HepG2 (cell line): ENCODE measurements around the gene CALML4. TPM values are rescaled to one million over a fixed set of nuclear protein-coding genes. Genes with fewer than 3 reads are reported as not detected.
A peak's percentile ranks its signal among the peaks of the same experiment; 100 is the strongest.

ENCODE experiments used
- ARID2 ChIP-seq: sonication (generic); formaldehyde crosslinking; IDR thresholded peaks from 2 replicates; pipeline ENCODE4 v1.8.1; 2022; ENCODE audit warnings: mild to moderate bottlenecking, missing genetic modification reagents, borderline replicate concordance
- ARNTL ChIP-seq: sonication (generic); formaldehyde crosslinking; IDR thresholded peaks from 2 replicates; pipeline ENCODE4 v1.4.0; 2020; ENCODE audit warnings: mild to moderate bottlenecking, missing genetic modification reagents
- DMAP1 ChIP-seq: IDR thresholded peaks from 2 replicates; pipeline ENCODE4 v1.6.1; 2016
- FOSL2 ChIP-seq: sonication (generic); formaldehyde crosslinking; IDR thresholded peaks from 2 replicates; pipeline ENCODE4 v1.4.0; 2020; ENCODE audit warnings: missing genetic modification reagents
- FOXO1 ChIP-seq: sonication (generic); formaldehyde crosslinking; IDR thresholded peaks from 2 replicates; pipeline ENCODE4 v1.4.0; 2020; ENCODE audit warnings: missing genetic modification reagents
- HNF4G ChIP-seq, 2 experiments: sonication (generic) in 1 of 2; formaldehyde crosslinking in 1 of 2; IDR thresholded peaks; 2 replicates each; pipeline versions ENCODE4 v1.4.0 to v1.6.1; 2011 to 2020; ENCODE audit warnings: borderline replicate concordance in 2 of 2, low read depth in 2 of 2, mild to moderate bottlenecking in 2 of 2, low read length in 1 of 2, missing genetic modification reagents in 1 of 2, moderate library complexity in 1 of 2
- MTERF4 ChIP-seq: sonication (generic); formaldehyde crosslinking; IDR thresholded peaks from 2 replicates; pipeline ENCODE4 v1.8.0; 2023; ENCODE audit warnings: mild to moderate bottlenecking, missing genetic modification reagents
- SIN3A ChIP-seq: IDR thresholded peaks from 2 replicates; pipeline ENCODE4 v1.6.1; 2011; ENCODE audit warnings: low read depth, mild to moderate bottlenecking, control low read depth, low read length, borderline replicate concordance
- SMYD3 ChIP-seq: sonication (generic); formaldehyde crosslinking; IDR thresholded peaks from 2 replicates; pipeline ENCODE4 v1.8.1; 2023; ENCODE audit warnings: mild to moderate bottlenecking, missing genetic modification reagents
- TAF15 ChIP-seq: fragments of 200-400 bp; formaldehyde crosslinking; IDR thresholded peaks from one replicate; pipeline ENCODE4 v1.6.1; 2018; ENCODE audit warnings: mild to moderate bottlenecking, low read depth, low read length; ENCODE audit not compliant: poor library complexity, severe bottlenecking
- TFDP1 ChIP-seq: IDR thresholded peaks from 2 replicates; pipeline ENCODE4 v1.6.1; 2016; ENCODE audit warnings: missing compliant biosample characterization, missing genetic modification reagents, borderline replicate concordance
- TGIF2 ChIP-seq: IDR thresholded peaks from 2 replicates; pipeline ENCODE4 v1.6.1; 2016; ENCODE audit warnings: control low read depth, missing compliant biosample characterization
- ZBTB7B ChIP-seq: sonication (generic); formaldehyde crosslinking; IDR thresholded peaks from 2 replicates; pipeline ENCODE4 v1.4.0; 2020; ENCODE audit warnings: missing genetic modification reagents
- ZFYVE20 ChIP-seq: sonication (generic); formaldehyde crosslinking; IDR thresholded peaks from 2 replicates; pipeline ENCODE4 v1.8.0; 2023; ENCODE audit warnings: low read depth, mild to moderate bottlenecking, moderate library complexity, missing genetic modification reagents, borderline replicate concordance
- ZNF138 ChIP-seq: sonication (generic); formaldehyde crosslinking; IDR thresholded peaks from 2 replicates; pipeline ENCODE4 v1.5.0; 2020; ENCODE audit warnings: mild to moderate bottlenecking, low read depth, missing genetic modification reagents
- ZNF260 ChIP-seq: sonication (generic); formaldehyde crosslinking; IDR thresholded peaks from 2 replicates; pipeline ENCODE4 v1.4.0; 2020; ENCODE audit warnings: missing genetic modification reagents, low read depth, mild to moderate bottlenecking, borderline replicate concordance
- ZNF558 ChIP-seq: sonication (generic); formaldehyde crosslinking; IDR thresholded peaks from 2 replicates; pipeline ENCODE4 v1.9.0; 2022; ENCODE audit warnings: mild to moderate bottlenecking, missing genetic modification reagents, borderline replicate concordance
- ZNF7 ChIP-seq: IDR thresholded peaks from 2 replicates; pipeline ENCODE4 v1.6.1; 2016; ENCODE audit warnings: missing biosample characterization, missing genetic modification reagents
- polyA plus RNA-seq, 8 experiments: library from polyadenylated mRNA; depleted of rRNA in 3 of 8; stranded (reverse) in 7 of 8; unstranded in 1 of 8; fragments of >200 nt; fragmentation: Illumina TruSeq in 4 of 8; extraction: Trizol in 4 of 8; gene quantifications; 2 replicates each; pipeline versions ENCODE4 v1.2.1 to v1.2.3, GENCODE V29; 2011 to 2016; ENCODE audit warnings: low read depth in 4 of 8, missing spikeins in 1 of 8, mixed read lengths in 1 of 8; ENCODE audit not compliant: insufficient read depth in 1 of 8
- total RNA-seq, 5 experiments: library from RNA; depleted of rRNA; stranded (reverse); fragments of >200 nt; fragmentation: Illumina TruSeq; extraction: Trizol; gene quantifications; 2 replicates each; pipeline ENCODE4 v1.2.3, GENCODE V29; 2016; ENCODE audit warnings: low read depth in 1 of 5
- TF ChIP-seq, protein P1 (sequence below): sonication (generic); formaldehyde crosslinking; IDR thresholded peaks from 2 replicates; pipeline ENCODE4 v1.5.0; 2020; ENCODE audit warnings: mild to moderate bottlenecking, missing genetic modification reagents, moderate library complexity
- TF ChIP-seq, protein P2 (sequence below): sonication (generic); formaldehyde crosslinking; IDR thresholded peaks from 2 replicates; pipeline ENCODE4 v1.5.1; 2020; ENCODE audit warnings: missing genetic modification reagents, mild to moderate bottlenecking, borderline replicate concordance
- TF ChIP-seq, protein P3 (sequence below): sonication (generic); formaldehyde crosslinking; IDR thresholded peaks from 2 replicates; pipeline ENCODE4 v1.4.0; 2020; ENCODE audit warnings: missing genetic modification reagents

Gene CALML4
- total and polyA plus RNA-seq, 2 of the 13 experiments (the other 11 are each of a cell fraction or from before 2014, with no cell fraction given), result 3.6 to 8.7 TPM

GRCh38 chr15:68230157-68231100 lies 25.3 kb upstream of the CALML4 start (continued):
- no peak for TF ChIP-seq ZNF7 (CRISPR knock-in tag)
- no peak for TF ChIP-seq ZBTB7B (CRISPR knock-in tag)
- TF ChIP-seq FOSL2, result peak; percentile 5; the same call in 1 of the 2 replicates
- no peak for TF ChIP-seq FOXO1 (CRISPR knock-in tag)
- TF ChIP-seq TFDP1 (CRISPR knock-in tag), result no peak
- no peak for TF ChIP-seq ZNF260 (CRISPR knock-in tag)
- 0 out of 2 replicates have a peak, but pooled peaks have one; percentile 23 for TF ChIP-seq ZFYVE20 (CRISPR knock-in tag)
- TF ChIP-seq ARID2 (CRISPR knock-in tag), result no peak
- TF ChIP-seq MTERF4 (CRISPR knock-in tag), result no peak
- TF ChIP-seq TGIF2, result peak; percentile 51; the same call in 1 of the 2 replicates
- no peak for TF ChIP-seq ARNTL (CRISPR knock-in tag)
- TF ChIP-seq DMAP1, result no peak
- TF ChIP-seq SMYD3 (CRISPR knock-in tag), result no peak
- no peak for TF ChIP-seq HNF4G (IDR thresholded peaks at IDR 0.05; ENCODE audit: borderline replicate concordance, low read depth, low read length)
- no peak for TF ChIP-seq HNF4G (CRISPR knock-in tag; IDR thresholded peaks at IDR 0.05; ENCODE audit: borderline replicate concordance, low read depth)
- TF ChIP-seq, protein P1, sequence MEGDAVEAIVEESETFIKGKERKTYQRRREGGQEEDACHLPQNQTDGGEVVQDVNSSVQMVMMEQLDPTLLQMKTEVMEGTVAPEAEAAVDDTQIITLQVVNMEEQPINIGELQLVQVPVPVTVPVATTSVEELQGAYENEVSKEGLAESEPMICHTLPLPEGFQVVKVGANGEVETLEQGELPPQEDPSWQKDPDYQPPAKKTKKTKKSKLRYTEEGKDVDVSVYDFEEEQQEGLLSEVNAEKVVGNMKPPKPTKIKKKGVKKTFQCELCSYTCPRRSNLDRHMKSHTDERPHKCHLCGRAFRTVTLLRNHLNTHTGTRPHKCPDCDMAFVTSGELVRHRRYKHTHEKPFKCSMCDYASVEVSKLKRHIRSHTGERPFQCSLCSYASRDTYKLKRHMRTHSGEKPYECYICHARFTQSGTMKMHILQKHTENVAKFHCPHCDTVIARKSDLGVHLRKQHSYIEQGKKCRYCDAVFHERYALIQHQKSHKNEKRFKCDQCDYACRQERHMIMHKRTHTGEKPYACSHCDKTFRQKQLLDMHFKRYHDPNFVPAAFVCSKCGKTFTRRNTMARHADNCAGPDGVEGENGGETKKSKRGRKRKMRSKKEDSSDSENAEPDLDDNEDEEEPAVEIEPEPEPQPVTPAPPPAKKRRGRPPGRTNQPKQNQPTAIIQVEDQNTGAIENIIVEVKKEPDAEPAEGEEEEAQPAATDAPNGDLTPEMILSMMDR (CRISPR knock-in tag), result peak; percentile 38; the same call in 1 of the 2 replicates
- no peak for TF ChIP-seq ZNF558 (CRISPR knock-in tag)
- TF ChIP-seq TAF15, result no peak
- no peak for TF ChIP-seq ZNF138 (CRISPR knock-in tag)
- TF ChIP-seq, protein P2, sequence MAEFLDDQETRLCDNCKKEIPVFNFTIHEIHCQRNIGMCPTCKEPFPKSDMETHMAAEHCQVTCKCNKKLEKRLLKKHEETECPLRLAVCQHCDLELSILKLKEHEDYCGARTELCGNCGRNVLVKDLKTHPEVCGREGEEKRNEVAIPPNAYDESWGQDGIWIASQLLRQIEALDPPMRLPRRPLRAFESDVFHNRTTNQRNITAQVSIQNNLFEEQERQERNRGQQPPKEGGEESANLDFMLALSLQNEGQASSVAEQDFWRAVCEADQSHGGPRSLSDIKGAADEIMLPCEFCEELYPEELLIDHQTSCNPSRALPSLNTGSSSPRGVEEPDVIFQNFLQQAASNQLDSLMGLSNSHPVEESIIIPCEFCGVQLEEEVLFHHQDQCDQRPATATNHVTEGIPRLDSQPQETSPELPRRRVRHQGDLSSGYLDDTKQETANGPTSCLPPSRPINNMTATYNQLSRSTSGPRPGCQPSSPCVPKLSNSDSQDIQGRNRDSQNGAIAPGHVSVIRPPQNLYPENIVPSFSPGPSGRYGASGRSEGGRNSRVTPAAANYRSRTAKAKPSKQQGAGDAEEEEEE (CRISPR knock-in tag), result no peak
- no peak for TF ChIP-seq SIN3A
- TF ChIP-seq, protein P3, sequence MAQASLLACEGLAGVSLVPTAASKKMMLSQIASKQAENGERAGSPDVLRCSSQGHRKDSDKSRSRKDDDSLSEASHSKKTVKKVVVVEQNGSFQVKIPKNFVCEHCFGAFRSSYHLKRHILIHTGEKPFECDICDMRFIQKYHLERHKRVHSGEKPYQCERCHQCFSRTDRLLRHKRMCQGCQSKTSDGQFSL (CRISPR knock-in tag), result 0 out of 2 replicates have a peak, but pooled peaks have one; percentile 66
